GM23248 (cell line): ENCODE data around the gene CNFN. TPM values are rescaled to one million over a fixed set of nuclear protein-coding genes. Genes with fewer than 3 reads are reported as not detected.
A peak's percentile ranks its signal among the peaks of the same experiment; 100 is the strongest.

ENCODE experiments used
- DNase-seq: peaks from one replicate; pipeline ENCODE4 v3.0.0-alpha.2; 2015
- H2AFZ ChIP-seq: fragments of 200-600 bp; sonication (generic); 2 replicates; pipeline ENCODE4 v1.6.1; 2016; ENCODE audit warnings: antibody characterized with exemption
- H3F3A ChIP-seq: fragments of 200-600 bp; sonication (generic); 2 replicates; pipeline ENCODE4 v1.6.1; 2016; ENCODE audit warnings: mild to moderate bottlenecking, antibody characterized with exemption, mixed run types; ENCODE audit not compliant: insufficient read depth
- H3K27ac ChIP-seq: fragments of 200-600 bp; sonication (generic); 2 replicates; pipeline ENCODE4 v1.5.1; 2016; ENCODE audit warnings: mild to moderate bottlenecking
- H3K27me3 ChIP-seq: fragments of 200-600 bp; sonication (generic); replicated peaks from 2 replicates; pipeline ENCODE4 v1.6.1; 2016; ENCODE audit warnings: mild to moderate bottlenecking; ENCODE audit not compliant: insufficient read depth
- H3K36me3 ChIP-seq: fragments of 200-600 bp; sonication (generic); 2 replicates; pipeline ENCODE4 v1.6.1; 2016; ENCODE audit warnings: low read depth, mild to moderate bottlenecking
- H3K4me1 ChIP-seq: fragments of 200-600 bp; sonication (generic); 2 replicates; pipeline ENCODE4 v1.6.1; 2016; ENCODE audit warnings: mild to moderate bottlenecking; ENCODE audit not compliant: insufficient read depth
- H3K4me2 ChIP-seq: fragments of 200-600 bp; sonication (generic); one replicate; pipeline ENCODE4 v1.6.1; 2016; ENCODE audit warnings: mild to moderate bottlenecking; ENCODE audit not compliant: unreplicated experiment
- H3K4me3 ChIP-seq: fragments of 200-600 bp; sonication (generic); 2 replicates; pipeline ENCODE4 v1.5.1; 2016; ENCODE audit warnings: mild to moderate bottlenecking
- H3K79me2 ChIP-seq: fragments of 200-600 bp; sonication (generic); 2 replicates; pipeline ENCODE4 v1.6.1; 2016; ENCODE audit warnings: mild to moderate bottlenecking; ENCODE audit not compliant: insufficient read depth
- H3K9ac ChIP-seq: fragments of 200-600 bp; sonication (generic); 2 replicates; pipeline ENCODE4 v1.6.1; 2016; ENCODE audit warnings: mild to moderate bottlenecking
- H3K9me2 ChIP-seq: fragments of 200-600 bp; sonication (generic); 2 replicates; pipeline ENCODE4 v1.6.1; 2016; ENCODE audit warnings: mixed run types, mild to moderate bottlenecking, moderate library complexity; ENCODE audit not compliant: insufficient read depth
- H3K9me3 ChIP-seq: fragments of 200-600 bp; sonication (generic); one replicate; pipeline ENCODE4 v1.6.1; 2017; ENCODE audit warnings: low read depth
- H4K20me1 ChIP-seq: fragments of 200-600 bp; sonication (generic); 2 replicates; pipeline ENCODE4 v1.6.0; 2016; ENCODE audit not compliant: insufficient read depth
- EZH2 ChIP-seq: fragments of 200-600 bp; sonication (generic); IDR thresholded peaks from 2 replicates; pipeline ENCODE4 v1.6.1; 2018; ENCODE audit warnings: antibody characterized with exemption, mild to moderate bottlenecking; ENCODE audit not compliant: insufficient read depth, poor library complexity, severe bottlenecking
- EZH2phosphoT487 ChIP-seq: fragments of 200-600 bp; sonication (generic); IDR thresholded peaks from 2 replicates; pipeline ENCODE4 v1.6.1; 2018; ENCODE audit warnings: antibody characterized with exemption, moderate library complexity, mild to moderate bottlenecking, low read depth; ENCODE audit not compliant: insufficient read depth
- WGBS, 2 experiments: methylation state at CpG; one replicate each; pipeline ENCODE4 v1.1.6; 2015 to 2017; ENCODE audit warnings: low lambda C conversion rate in 2 of 2, low coverage in 1 of 2; ENCODE audit errors: missing lambda C conversion rate in 2 of 2; 5-methylcytosine and 5-hydroxymethylcytosine counted together
- in situ Hi-C: fragments of 300-500 bp; cut with MboI; formaldehyde crosslinking; loops from 2 replicates; pipeline ENCODE4 v1.15.0; 2020
- polyA plus RNA-seq: library from polyadenylated mRNA; unstranded; fragments of >200 nt; fragmentation: Nextera tagmentation; extraction: Ambion mirVana; gene quantifications from 2 replicates; pipeline ENCODE4 v1.2.1, GENCODE V29; 2016
- total RNA-seq: library from RNA; depleted of rRNA; stranded (reverse); fragments of >200 nt; shearing (Covaris generic); gene quantifications from 2 replicates; pipeline ENCODE4 v1.2.3, GENCODE V29; 2014

Gene CNFN
- total and polyA plus RNA-seq, 2 experiments from 2014 or later: 1.1 TPM; not detected in 1

GRCh38 chr19:42421591-42422031 lies 31.5 kb upstream of the CNFN start:
- no peak overlapping the region for H3K27ac ChIP-seq
- no peaks in the 10 kb centered on the region for H3K4me1 ChIP-seq
- in situ Hi-C loops: no loop called here
- no peaks in the 10 kb centered on the region for H3K27me3 ChIP-seq
- H3K9me2 ChIP-seq: no peaks in the 10 kb centered on the region
- no peak overlapping the region for H2AFZ ChIP-seq
- no peaks in the 10 kb centered on the region for H3F3A ChIP-seq
- H3K36me3 ChIP-seq: no peaks in the 10 kb centered on the region
- no peaks in the 10 kb centered on the region for H3K9me3 ChIP-seq
- H3K79me2 ChIP-seq: no peaks in the 10 kb centered on the region
- no peak overlapping the region for H3K4me2 ChIP-seq
- no peak overlapping the region for H3K4me3 ChIP-seq
- H3K9ac ChIP-seq: no peak overlapping the region
- TF ChIP-seq EZH2 (no peak), EZH2phosphoT487 (no peak)
- peak; percentile 48 for DNase-seq
- H4K20me1 ChIP-seq: no peaks in the 10 kb centered on the region
- 60 to 62% methylated on average over 9 of the region's 9 CpGs for WGBS, 2 experiments

GRCh38 chr19:42421101-42421500 lies 31.0 kb upstream of the CNFN start:
- Histone ChIP-seq H3K9ac (no peak overlapping the region), H3K36me3 (no peaks in the 10 kb centered on the region), H3K4me3 (no peak overlapping the region), H3K27me3 (no peaks in the 10 kb centered on the region), H3K4me1 (no peaks in the 10 kb centered on the region), H3K9me3 (no peaks in the 10 kb centered on the region), H3K79me2 (no peaks in the 10 kb centered on the region), H3F3A (no peaks in the 10 kb centered on the region), H3K27ac (no peak overlapping the region), H3K9me2 (no peaks in the 10 kb centered on the region), H3K4me2 (no peak overlapping the region), H4K20me1 (no peaks in the 10 kb centered on the region), H2AFZ (no peak overlapping the region)
- in situ Hi-C loops: no loop called here
- no peak for TF ChIP-seq EZH2
- no peak for TF ChIP-seq EZH2phosphoT487
- WGBS, 2 experiments: 88 to 96% methylated on average over 4 of the region's 4 CpGs
- no peak for DNase-seq

GRCh38 chr19:42420055-42420544 lies 30.0 kb upstream of the CNFN start:
- Histone ChIP-seq H2AFZ (no peak overlapping the region), H3F3A (no peaks in the 10 kb centered on the region), H4K20me1 (no peaks in the 10 kb centered on the region), H3K4me3 (no peak overlapping the region), H3K9me2 (no peaks in the 10 kb centered on the region), H3K79me2 (no peaks in the 10 kb centered on the region), H3K4me2 (no peak overlapping the region), H3K9ac (no peak overlapping the region), H3K27ac (no peak overlapping the region), H3K27me3 (no peaks in the 10 kb centered on the region), H3K9me3 (no peaks in the 10 kb centered on the region), H3K4me1 (no peaks in the 10 kb centered on the region), H3K36me3 (no peaks in the 10 kb centered on the region)
- 37 to 45% methylated on average over 10 of the region's 10 CpGs for WGBS, 2 experiments
- in situ Hi-C loops: no loop called here
- TF ChIP-seq EZH2 (no peak), EZH2phosphoT487 (no peak)
- DNase-seq: peak; percentile 67

GRCh38 chr19:42419309-42419708 lies 29.2 kb upstream of the CNFN start:
- DNase-seq: no peak
- Histone ChIP-seq H2AFZ (no peak overlapping the region), H3K4me1 (no peaks in the 10 kb centered on the region), H3K9ac (no peak overlapping the region), H3K9me2 (no peaks in the 10 kb centered on the region), H3K27ac (no peak overlapping the region), H3K36me3 (no peaks in the 10 kb centered on the region), H3K79me2 (no peaks in the 10 kb centered on the region), H3K27me3 (no peaks in the 10 kb centered on the region), H3F3A (no peaks in the 10 kb centered on the region), H4K20me1 (no peaks in the 10 kb centered on the region), H3K4me2 (no peak overlapping the region), H3K9me3 (no peaks in the 10 kb centered on the region), H3K4me3 (no peak overlapping the region)
- no peak for TF ChIP-seq EZH2phosphoT487
- no peak for TF ChIP-seq EZH2
- 61 to 62% methylated on average over 4 to 6 of the region's 6 CpGs for WGBS, 2 experiments
- in situ Hi-C loops: no loop called here

GRCh38 chr19:42412661-42413076 lies 22.6 kb upstream of the CNFN start:
- H3K4me3 ChIP-seq: no peak overlapping the region
- H3K4me2 ChIP-seq: no peak overlapping the region
- no peaks in the 10 kb centered on the region for H3F3A ChIP-seq
- H3K27me3 ChIP-seq: no peaks in the 10 kb centered on the region
- TF ChIP-seq EZH2: no peak
- TF ChIP-seq EZH2phosphoT487: no peak
- no peaks in the 10 kb centered on the region for H3K36me3 ChIP-seq
- no peaks in the 10 kb centered on the region for H3K4me1 ChIP-seq
- H4K20me1 ChIP-seq: no peaks in the 10 kb centered on the region
- H3K27ac ChIP-seq: no peak overlapping the region
- no peaks in the 10 kb centered on the region for H3K9me2 ChIP-seq
- no peak overlapping the region for H2AFZ ChIP-seq
- H3K79me2 ChIP-seq: no peaks in the 10 kb centered on the region
- WGBS, 2 experiments: 64 to 69% methylated on average over 4 of the region's 4 CpGs
- in situ Hi-C loops: no loop called here
- H3K9me3 ChIP-seq: no peaks in the 10 kb centered on the region
- no peak for DNase-seq
- H3K9ac ChIP-seq: no peak overlapping the region
